Body of pancreas (tissue), 4 donors: ENCODE results near the gene OTUB1.
A peak's percentile ranks its signal among the peaks of the same experiment; 100 is the strongest.

Experiments used
- POLR2A ChIP-seq, 3 donors: fragments of 450-650 bp; IDR thresholded peaks; one replicate each; pipeline ENCODE4 v1.6.1; 2016; ENCODE audit warnings: antibody characterized with exemption in 3 of 3, mild to moderate bottlenecking in 2 of 3
- TF ChIP-seq, protein P1 (sequence below), 7 experiments: fragments of 450-650 bp in 4 of 7; fragments of 200-600 bp in 3 of 7; sonication (generic) in 3 of 7; IDR thresholded peaks; one replicate each; pipeline ENCODE4 v1.5.1; 2016 to 2019; ENCODE audit warnings: antibody characterized with exemption in 7 of 7

- TF ChIP-seq, protein P1, sequence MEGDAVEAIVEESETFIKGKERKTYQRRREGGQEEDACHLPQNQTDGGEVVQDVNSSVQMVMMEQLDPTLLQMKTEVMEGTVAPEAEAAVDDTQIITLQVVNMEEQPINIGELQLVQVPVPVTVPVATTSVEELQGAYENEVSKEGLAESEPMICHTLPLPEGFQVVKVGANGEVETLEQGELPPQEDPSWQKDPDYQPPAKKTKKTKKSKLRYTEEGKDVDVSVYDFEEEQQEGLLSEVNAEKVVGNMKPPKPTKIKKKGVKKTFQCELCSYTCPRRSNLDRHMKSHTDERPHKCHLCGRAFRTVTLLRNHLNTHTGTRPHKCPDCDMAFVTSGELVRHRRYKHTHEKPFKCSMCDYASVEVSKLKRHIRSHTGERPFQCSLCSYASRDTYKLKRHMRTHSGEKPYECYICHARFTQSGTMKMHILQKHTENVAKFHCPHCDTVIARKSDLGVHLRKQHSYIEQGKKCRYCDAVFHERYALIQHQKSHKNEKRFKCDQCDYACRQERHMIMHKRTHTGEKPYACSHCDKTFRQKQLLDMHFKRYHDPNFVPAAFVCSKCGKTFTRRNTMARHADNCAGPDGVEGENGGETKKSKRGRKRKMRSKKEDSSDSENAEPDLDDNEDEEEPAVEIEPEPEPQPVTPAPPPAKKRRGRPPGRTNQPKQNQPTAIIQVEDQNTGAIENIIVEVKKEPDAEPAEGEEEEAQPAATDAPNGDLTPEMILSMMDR (IDR thresholded peaks at IDR 0.05), result peak in 6 of 7 experiments; percentile 15 to 69 (median 62)
- TF ChIP-seq POLR2A (IDR thresholded peaks at IDR 0.05), result peak; percentile 53 to 81 (median 81)
Measured at GRCh38 chr11:64007629-64008282, 21.5 kb downstream of the OTUB1 start.
